B cell (primary cell): ENCODE data around the gene WIPF1.

Experiments
- CTCF ChIP-seq: fragments of 200-600 bp; IDR thresholded peaks from one replicate; pipeline ENCODE4 v1.8.0; 2022; ENCODE audit warnings: antibody characterized with exemption, mild to moderate bottlenecking
- EZH2 ChIP-seq: IDR thresholded peaks from 2 replicates; pipeline ENCODE4 v1.6.1; 2012; ENCODE audit warnings: borderline replicate concordance, low read depth, mild to moderate bottlenecking, moderate library complexity, low read length; ENCODE audit not compliant: insufficient read depth, poor library complexity, severe bottlenecking

DNA sequence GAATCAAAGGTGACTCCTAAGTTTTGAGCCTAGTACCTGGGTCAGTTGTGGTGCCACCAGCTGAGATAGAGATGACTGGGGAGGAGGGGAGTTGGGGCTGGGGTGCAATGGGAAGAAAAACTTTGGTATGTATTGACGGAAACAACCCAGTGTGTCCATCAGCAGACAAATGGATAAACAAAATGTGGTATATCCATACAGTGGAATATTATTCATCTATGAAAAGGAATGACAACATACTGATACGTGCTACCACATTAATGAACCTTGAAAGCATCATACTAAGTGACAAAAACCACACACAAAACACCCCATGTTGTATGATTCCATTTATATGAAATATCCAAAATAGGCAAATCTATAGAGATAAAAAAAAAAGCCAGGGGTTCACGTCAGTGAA lies 69.6 kb downstream of the WIPF1 start:
- no peak for TF ChIP-seq CTCF
- TF ChIP-seq EZH2 = no peak
